A673 (cell line): ENCODE measurements around the gene KCNB1. TPM values are rescaled to one million over a fixed set of nuclear protein-coding genes. Genes with fewer than 3 reads are reported as not detected.

ENCODE experiments used
- BruUV-seq: library from RNA; stranded (reverse); fragments of 400-500 nt; replicated peaks from 2 replicates; lab custom pipeline; 2021; lab: Mats Ljungman, UMichigan
- CTCF ChIA-PET: fragments of 300-600 bp; sonication (Branson Sonifier 250); formaldehyde crosslinking; loops from one replicate; lab custom pipeline; 2022; ENCODE audit warnings: antibody characterized with exemption; lab: Charles Lee
- POLR2A ChIA-PET: fragments of 300-600 bp; sonication (Branson Sonifier 250); formaldehyde crosslinking; loops from one replicate; lab custom pipeline; 2022; ENCODE audit warnings: antibody characterized with exemption; ENCODE audit not compliant: low non-redundant PET; lab: Charles Lee
- DNase-seq: peaks from one replicate; pipeline ENCODE4 v3.0.0-alpha.2; 2015; ENCODE audit warnings: low spot score
- H3K27ac ChIP-seq: fragments of 200-600 bp; sonication (generic); 2 replicates; pipeline ENCODE4 v1.5.1; 2016; ENCODE audit warnings: mixed run types, low read depth, mild to moderate bottlenecking, mixed read lengths, antibody characterized with exemption, low read length; ENCODE audit not compliant: poor library complexity, severe bottlenecking
- H3K27me3 ChIP-seq: fragments of 200-600 bp; sonication (generic); replicated peaks from 2 replicates; pipeline ENCODE4 v1.6.1; 2017; ENCODE audit warnings: mixed run types, low read depth, mild to moderate bottlenecking, mixed read lengths, antibody characterized with exemption, low read length; ENCODE audit not compliant: insufficient read depth, poor library complexity
- H3K36me3 ChIP-seq: fragments of 200-600 bp; sonication (generic); 2 replicates; pipeline ENCODE4 v1.6.1; 2016; ENCODE audit warnings: mixed run types, mild to moderate bottlenecking, mixed read lengths, antibody characterized with exemption, low read length; ENCODE audit not compliant: insufficient read depth, poor library complexity, severe bottlenecking
- H3K4me1 ChIP-seq: fragments of 200-600 bp; sonication (generic); 2 replicates; pipeline ENCODE4 v1.6.1; 2017; ENCODE audit warnings: mixed run types, mild to moderate bottlenecking, mixed read lengths, antibody characterized with exemption, low read length; ENCODE audit not compliant: insufficient read depth, poor library complexity, severe bottlenecking
- H3K4me3 ChIP-seq: fragments of 200-600 bp; sonication (generic); 2 replicates; pipeline ENCODE4 v1.5.1; 2016; ENCODE audit warnings: low read depth, mixed run types, mild to moderate bottlenecking, mixed read lengths, low read length; ENCODE audit not compliant: poor library complexity, severe bottlenecking
- H3K9me3 ChIP-seq: fragments of 200-600 bp; sonication (generic); 2 replicates; pipeline ENCODE4 v1.6.1; 2016; ENCODE audit warnings: mixed run types, low read depth, mild to moderate bottlenecking, mixed read lengths, antibody characterized with exemption, low read length; ENCODE audit not compliant: poor library complexity, severe bottlenecking
- EZH2 ChIP-seq: fragments of 200-600 bp; sonication (generic); IDR thresholded peaks from 2 replicates; pipeline ENCODE4 v1.6.1; 2017; ENCODE audit warnings: borderline replicate concordance, low read depth, mild to moderate bottlenecking, mixed read lengths, antibody characterized with exemption, low read length; ENCODE audit not compliant: poor library complexity, severe bottlenecking
- intact Hi-C: fragments of 100-400 bp; cut with micrococcal nuclease; formaldehyde crosslinking; loops from one replicate; pipeline ENCODE4 v1.10.0; 2022; ENCODE audit not compliant: unreplicated experiment
- total RNA-seq: library from RNA; stranded (reverse); gene quantifications from 2 replicates; pipeline ENCODE4 v1.2.3, GENCODE V29; 2021
- TF ChIP-seq, protein P1 (sequence below): fragments of 300-800, 200-600 bp; sonication (generic); conservative IDR thresholded peaks from 2 replicates; pipeline ENCODE4 v1.5.1; 2017; ENCODE audit warnings: low read depth, mild to moderate bottlenecking, antibody characterized with exemption, low read length, moderate library complexity, mixed read lengths

Gene KCNB1
- total RNA-seq, 1 experiment from 2014 or later: not detected

DNA sequence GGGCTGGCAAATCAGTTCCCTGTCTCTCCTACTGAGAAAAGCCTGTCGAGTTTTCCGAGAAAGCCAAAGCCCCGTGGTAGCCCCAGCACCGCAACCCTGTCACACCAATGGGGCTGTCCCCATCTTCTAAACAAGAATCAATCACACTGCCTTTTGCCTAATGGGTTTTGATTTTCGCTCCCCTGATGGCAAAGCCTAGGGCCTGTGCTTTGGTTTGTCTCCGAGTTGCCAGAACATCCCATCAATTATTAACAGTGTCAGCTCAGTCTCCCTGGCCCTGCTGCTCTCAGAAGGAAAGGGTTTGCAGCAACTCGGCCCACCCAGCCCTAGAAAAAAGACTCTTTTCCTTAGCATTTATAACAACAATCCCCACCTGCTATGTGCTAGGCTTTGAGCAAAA lies 4.2 kb downstream of the KCNB1 start:
- TF ChIP-seq, protein P1, sequence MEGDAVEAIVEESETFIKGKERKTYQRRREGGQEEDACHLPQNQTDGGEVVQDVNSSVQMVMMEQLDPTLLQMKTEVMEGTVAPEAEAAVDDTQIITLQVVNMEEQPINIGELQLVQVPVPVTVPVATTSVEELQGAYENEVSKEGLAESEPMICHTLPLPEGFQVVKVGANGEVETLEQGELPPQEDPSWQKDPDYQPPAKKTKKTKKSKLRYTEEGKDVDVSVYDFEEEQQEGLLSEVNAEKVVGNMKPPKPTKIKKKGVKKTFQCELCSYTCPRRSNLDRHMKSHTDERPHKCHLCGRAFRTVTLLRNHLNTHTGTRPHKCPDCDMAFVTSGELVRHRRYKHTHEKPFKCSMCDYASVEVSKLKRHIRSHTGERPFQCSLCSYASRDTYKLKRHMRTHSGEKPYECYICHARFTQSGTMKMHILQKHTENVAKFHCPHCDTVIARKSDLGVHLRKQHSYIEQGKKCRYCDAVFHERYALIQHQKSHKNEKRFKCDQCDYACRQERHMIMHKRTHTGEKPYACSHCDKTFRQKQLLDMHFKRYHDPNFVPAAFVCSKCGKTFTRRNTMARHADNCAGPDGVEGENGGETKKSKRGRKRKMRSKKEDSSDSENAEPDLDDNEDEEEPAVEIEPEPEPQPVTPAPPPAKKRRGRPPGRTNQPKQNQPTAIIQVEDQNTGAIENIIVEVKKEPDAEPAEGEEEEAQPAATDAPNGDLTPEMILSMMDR: no peak
- TF ChIP-seq EZH2: no peak
- Histone ChIP-seq H3K4me1 (no peaks in the 10 kb centered on the region), H3K27me3 (peaks cover 32% of the 10 kb centered on the region), H3K4me3 (no peak overlapping the region), H3K27ac (no peak overlapping the region), H3K36me3 (no peaks in the 10 kb centered on the region), H3K9me3 (no peaks in the 10 kb centered on the region)
- ChIA-PET CTCF (interaction anchor here (0.5 kb wide), 1 partner anchor 176 kb away, joined by 4 read pairs; no protein-coding TSS in a partner anchor), POLR2A (no interaction called here)
- no peak for DNase-seq
- intact Hi-C loops: no loop called here
- no TSS peak for BruUV-seq

DNA sequence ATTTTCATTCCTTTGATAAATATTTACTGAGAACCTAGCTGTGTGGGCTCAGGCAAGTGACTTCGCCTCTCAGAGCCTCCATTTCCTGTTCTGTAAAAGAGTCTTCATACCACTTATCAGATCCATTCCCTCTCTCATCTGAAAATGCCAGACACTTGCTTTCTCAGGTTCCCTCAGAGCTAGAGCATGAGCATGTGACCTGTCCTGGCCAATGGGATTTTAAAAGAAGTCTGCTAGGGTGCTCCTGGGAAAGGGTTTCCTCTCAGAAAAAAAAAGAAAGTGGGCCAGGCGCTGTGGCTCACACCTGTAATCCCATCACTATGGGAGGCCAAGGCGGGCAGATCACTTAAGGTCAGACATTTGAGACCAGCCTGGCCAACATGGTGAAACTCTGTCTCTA lies 5.3 kb downstream of the KCNB1 start:
- Histone ChIP-seq H3K4me3 (no peak overlapping the region), H3K36me3 (no peaks in the 10 kb centered on the region), H3K27me3 (peaks cover 31% of the 10 kb centered on the region), H3K27ac (no peak overlapping the region), H3K9me3 (no peaks in the 10 kb centered on the region), H3K4me1 (no peaks in the 10 kb centered on the region)
- BruUV-seq: no TSS peak
- no peak for TF ChIP-seq EZH2
- TF ChIP-seq, protein P1: no peak
- CTCF ChIA-PET: no interaction called here
- POLR2A ChIA-PET: no interaction called here
- intact Hi-C loops: no loop called here
- DNase-seq: no peak

DNA sequence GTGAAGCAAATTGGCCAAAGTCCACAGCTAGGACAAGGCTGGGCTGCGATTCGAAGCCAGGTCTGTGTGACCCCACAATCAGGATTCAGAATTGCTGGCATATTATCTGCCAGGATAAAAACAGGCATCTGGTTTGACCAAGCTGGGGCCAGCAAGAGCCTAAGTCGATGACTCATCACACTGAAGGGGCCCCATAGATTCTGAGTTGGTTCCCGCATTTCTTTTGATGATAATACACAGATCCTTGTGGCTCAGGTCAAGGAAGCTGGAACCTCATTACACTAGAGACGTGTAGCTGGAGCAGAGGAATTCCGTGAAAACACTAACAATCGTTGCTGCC lies 6.5 kb downstream of the KCNB1 start:
- no peak for TF ChIP-seq EZH2
- TF ChIP-seq, protein P1: no peak
- Histone ChIP-seq H3K9me3 (no peaks in the 10 kb centered on the region), H3K4me1 (no peaks in the 10 kb centered on the region), H3K36me3 (no peaks in the 10 kb centered on the region), H3K4me3 (no peak overlapping the region), H3K27ac (no peak overlapping the region), H3K27me3 (peaks cover 30% of the 10 kb centered on the region)
- CTCF ChIA-PET: no interaction called here
- POLR2A ChIA-PET: no interaction called here
- no peak for DNase-seq
- intact Hi-C loops: no loop called here
- BruUV-seq: no TSS peak
